OCI-LY3 (cell line): Measurements from ENCODE around the gene HBG1.
"Not testable (repeated sequence)": the region's sequence is repeated elsewhere in the genome, so short reads cannot be mapped to it uniquely, and the experiment has no call there.

Source experiments
- H2AFZ ChIP-seq: fragments of 200-600, 300-600 bp; shearing (Covaris generic); 2 replicates; pipeline ENCODE4 v1.6.0; 2014; ENCODE audit warnings: antibody characterized with exemption, low read depth, low read length
- H3K27ac ChIP-seq: fragments of 200-600, 300-600 bp; sonication (generic); 2 replicates; pipeline ENCODE4 v1.5.1; 2014; ENCODE audit warnings: mild to moderate bottlenecking, low read length, moderate library complexity, mixed read lengths
- H3K27me3 ChIP-seq: fragments of 200-600, 300-600 bp; sonication (generic); 2 replicates; pipeline ENCODE4 v1.6.1; 2014; ENCODE audit warnings: low read depth, low read length, mixed read lengths
- H3K36me3 ChIP-seq: fragments of 200-600, 300-600 bp; sonication (generic); replicated peaks from 2 replicates; pipeline ENCODE3; 2014; ENCODE audit warnings: low read depth, low read length, mixed read lengths
- H3K4me1 ChIP-seq: fragments of 300-600, 200-600 bp; sonication (generic); 2 replicates; pipeline ENCODE4 v1.6.1; 2014; ENCODE audit warnings: low read length, mixed read lengths
- H3K4me2 ChIP-seq: fragments of 200-600, 300-600 bp; sonication (generic); 2 replicates; pipeline ENCODE4 v1.6.1; 2014; ENCODE audit warnings: low read length, mixed read lengths
- H3K4me3 ChIP-seq: fragments of 300-600, 200-600 bp; sonication (generic); 2 replicates; pipeline ENCODE4 v1.5.1; 2014; ENCODE audit warnings: antibody characterized with exemption, mild to moderate bottlenecking, low read length, moderate library complexity
- H3K79me2 ChIP-seq: fragments of 300-600, 200-600 bp; shearing (Covaris generic); 2 replicates; pipeline ENCODE4 v1.6.1; 2014; ENCODE audit warnings: mild to moderate bottlenecking, low read length, mixed read lengths
- H3K9ac ChIP-seq: fragments of 300-600, 200-600 bp; shearing (Covaris generic); 2 replicates; pipeline ENCODE4 v1.6.0; 2014; ENCODE audit warnings: mild to moderate bottlenecking, low read length, moderate library complexity
- H3K9me3 ChIP-seq: fragments of 200-600, 300-600 bp; shearing (Covaris generic); 2 replicates; pipeline ENCODE4 v1.6.1; 2014; ENCODE audit warnings: low read length, mixed read lengths; ENCODE audit not compliant: insufficient read depth
- H4K20me1 ChIP-seq: fragments of 200-600, 300-600 bp; sonication (generic); 2 replicates; pipeline ENCODE4 v1.6.1; 2016; ENCODE audit warnings: low read length, mixed read lengths; ENCODE audit not compliant: insufficient read depth
- CTCF ChIP-seq: fragments of 200-600, 300-600 bp; sonication (generic); IDR thresholded peaks from 2 replicates; pipeline ENCODE4 v1.5.1; 2014; ENCODE audit warnings: antibody characterized with exemption, low read length, low read depth
- EZH2phosphoT487 ChIP-seq: fragments of 200-600 bp; shearing (Covaris generic); IDR thresholded peaks from 2 replicates; pipeline ENCODE4 v1.6.1; 2018; ENCODE audit warnings: antibody characterized with exemption, mixed run types, low read depth

HBG1 gene

GRCh38 chr11:5249807-5250396, at the start of gene HBG1:
HBG1 (minus strand) TSS chr11:5249857; CDS start chr11:5249804, 53 bp downstream.
- H3K27ac ChIP-seq, H3K9ac ChIP-seq, H3K79me2 ChIP-seq, H3K4me3 ChIP-seq, H3K36me3 ChIP-seq, H2AFZ ChIP-seq, H3K4me2 ChIP-seq, H3K4me1 ChIP-seq, H4K20me1 ChIP-seq, H3K9me3 ChIP-seq: not testable (repeated sequence)
- peaks cover 12% of the 10 kb centered on the region for H3K27me3 ChIP-seq

- 0 out of 2 replicates have a peak, but pooled peaks cover 3% of the 10 kb centered on the region for H3K27me3 ChIP-seq
- no peaks in the 10 kb centered on the region for H3K9me3 ChIP-seq
- TF ChIP-seq CTCF (no peak), EZH2phosphoT487 (no peak)
- H3K36me3 ChIP-seq, result no peaks in the 10 kb centered on the region
- no peak overlapping the region for H3K27ac ChIP-seq
- H3K4me2 ChIP-seq, result no peak overlapping the region
- H4K20me1 ChIP-seq, result no peaks in the 10 kb centered on the region
- H3K4me1 ChIP-seq, result no peaks in the 10 kb centered on the region; the same call in 1 of the 2 replicates
- no peak overlapping the region for H3K9ac ChIP-seq
- no peak overlapping the region for H3K4me3 ChIP-seq
- H2AFZ ChIP-seq, result no peak overlapping the region
- no peaks in the 10 kb centered on the region for H3K79me2 ChIP-seq
Observed at GRCh38 chr11:5298451-5298850, 48.8 kb upstream of the HBG1 start.

- Histone ChIP-seq H3K9ac (no peak overlapping the region), H3K4me3 (no peak overlapping the region), H3K79me2 (no peaks in the 10 kb centered on the region), H3K27me3 (0 out of 2 replicates have a peak, but pooled peaks cover 3% of the 10 kb centered on the region), H4K20me1 (no peaks in the 10 kb centered on the region), H3K4me2 (no peak overlapping the region), H3K9me3 (no peaks in the 10 kb centered on the region), H3K4me1 (peaks cover 4% of the 10 kb centered on the region), H2AFZ (no peak overlapping the region), H3K36me3 (no peaks in the 10 kb centered on the region), H3K27ac (no peak overlapping the region)
- TF ChIP-seq EZH2phosphoT487 (no peak), CTCF (no peak)
Observed at GRCh38 chr11:5297721-5298323, 48.2 kb upstream of the HBG1 start.

- H3K79me2 ChIP-seq, H4K20me1 ChIP-seq, H3K9me3 ChIP-seq, H3K36me3 ChIP-seq, H3K27ac ChIP-seq, H3K9ac ChIP-seq, H3K4me2 ChIP-seq, H2AFZ ChIP-seq, H3K27me3 ChIP-seq, H3K4me3 ChIP-seq: not testable (repeated sequence)
- H3K4me1 ChIP-seq, result peaks cover 20% of the 10 kb centered on the region
Observed at GRCh38 chr11:5294342-5294995, 44.8 kb upstream of the HBG1 start.

- H3K4me2 ChIP-seq, result peak overlapping the region; percentile 11; the same call in 1 of the 2 replicates
- no peaks in the 10 kb centered on the region for H4K20me1 ChIP-seq
- H3K9me3 ChIP-seq, result no peaks in the 10 kb centered on the region
- H3K4me3 ChIP-seq, result no peak overlapping the region
- H2AFZ ChIP-seq, result peak overlapping the region; percentile 57; the same call in 1 of the 2 replicates
- H3K9ac ChIP-seq, result no peak overlapping the region
- TF ChIP-seq EZH2phosphoT487 (no peak), CTCF (no peak)
- 0 out of 2 replicates have a peak, but pooled peaks cover 3% of the 10 kb centered on the region for H3K27me3 ChIP-seq
- peak overlapping the region; percentile 17; the same call in 1 of the 2 replicates for H3K27ac ChIP-seq
- H3K4me1 ChIP-seq, result peaks cover 20% of the 10 kb centered on the region
- H3K79me2 ChIP-seq, result no peaks in the 10 kb centered on the region
- no peaks in the 10 kb centered on the region for H3K36me3 ChIP-seq
Observed at GRCh38 chr11:5293028-5293427, 43.4 kb upstream of the HBG1 start.
